Calu3 (cell line): ENCODE data around the gene TNFRSF19. TPM values are rescaled to one million over a fixed set of nuclear protein-coding genes. Genes with fewer than 3 reads are reported as not detected.

Experiments
- BruUV-seq: library from RNA; stranded (reverse); fragments of 400-500 nt; replicated peaks from 2 replicates; lab custom pipeline; 2021; lab: Mats Ljungman, UMichigan
- CTCF ChIA-PET: fragments of 300-600 bp; sonication (Branson Sonifier 250); formaldehyde crosslinking; loops from one replicate; lab custom pipeline; 2022; ENCODE audit warnings: antibody characterized with exemption; lab: Charles Lee
- DNase-seq: peaks from one replicate; pipeline ENCODE4 v3.0.0; 2022
- H3K27ac Mint-ChIP-seq: one replicate; pipeline ENCODE4 v1.8.0; 2022; ENCODE audit warnings: mixed read lengths; ENCODE audit not compliant: unreplicated experiment
- H3K27me3 Mint-ChIP-seq: one replicate; pipeline ENCODE4 v1.8.0; 2022; ENCODE audit warnings: mixed read lengths; ENCODE audit not compliant: unreplicated experiment
- H3K36me3 Mint-ChIP-seq: one replicate; pipeline ENCODE4 v1.8.0; 2022; ENCODE audit warnings: mild to moderate bottlenecking, moderate library complexity, mixed read lengths; ENCODE audit not compliant: insufficient read depth, unreplicated experiment
- H3K4me1 Mint-ChIP-seq: one replicate; pipeline ENCODE4 v1.8.0; 2022; ENCODE audit warnings: mild to moderate bottlenecking, low read depth, mixed read lengths; ENCODE audit not compliant: unreplicated experiment
- H3K4me3 Mint-ChIP-seq: one replicate; pipeline ENCODE4 v1.8.0; 2022; ENCODE audit warnings: mild to moderate bottlenecking, low read depth, moderate library complexity, mixed read lengths; ENCODE audit not compliant: unreplicated experiment
- H3K9me3 Mint-ChIP-seq: one replicate; pipeline ENCODE4 v1.8.0; 2022; ENCODE audit warnings: low read depth, mixed read lengths; ENCODE audit not compliant: unreplicated experiment
- CTCF ChIP-seq: fragments of 200-600 bp; IDR thresholded peaks from one replicate; pipeline ENCODE4 v1.8.0; 2022; ENCODE audit warnings: antibody characterized with exemption; ENCODE audit not compliant: unreplicated experiment
- intact Hi-C: fragments of 100-400 bp; cut with micrococcal nuclease; formaldehyde crosslinking; loops from one replicate; pipeline ENCODE4 v1.10.0; 2022; ENCODE audit not compliant: unreplicated experiment
- total RNA-seq: library from RNA; stranded (reverse); gene quantifications from 2 replicates; pipeline ENCODE4 v1.2.3, GENCODE V29; 2022

TNFRSF19 gene
- total RNA-seq, 1 experiment from 2014 or later = 38.3 TPM

- peak overlapping the region; percentile 15 for H3K27ac Mint-ChIP-seq
- no TSS peak for BruUV-seq
- H3K4me1 Mint-ChIP-seq = peaks cover 48% of the 10 kb centered on the region
- H3K4me3 Mint-ChIP-seq = no peak overlapping the region
- intact Hi-C loops = no loop called here
- TF ChIP-seq CTCF = no peak
- no peaks in the 10 kb centered on the region for H3K9me3 Mint-ChIP-seq
- H3K36me3 Mint-ChIP-seq = peaks cover 13% of the 10 kb centered on the region
- peak; percentile 49 for DNase-seq
- CTCF ChIA-PET = no interaction called here
- H3K27me3 Mint-ChIP-seq = no peaks in the 10 kb centered on the region
Measured at GRCh38 chr13:23615395-23616081, 45.3 kb downstream of the TNFRSF19 start.

GRCh38 chr13:23616228-23616627 is 46.0 kb downstream of the TNFRSF19 start:
- Mint-ChIP-seq H3K36me3 (peaks cover 13% of the 10 kb centered on the region), H3K4me1 (peaks cover 44% of the 10 kb centered on the region), H3K27me3 (no peaks in the 10 kb centered on the region), H3K9me3 (no peaks in the 10 kb centered on the region), H3K4me3 (no peak overlapping the region), H3K27ac (no peak overlapping the region)
- TF ChIP-seq CTCF = no peak
- CTCF ChIA-PET = no interaction called here
- intact Hi-C loops = no loop called here
- no peak for DNase-seq
- TSS peak; percentile 84 for BruUV-seq

- DNase-seq = no peak
- TF ChIP-seq CTCF = no peak
- H3K4me3 Mint-ChIP-seq = peak overlapping the region; percentile 13
- BruUV-seq = no TSS peak
- CTCF ChIA-PET = no interaction called here
- H3K9me3 Mint-ChIP-seq = no peaks in the 10 kb centered on the region
- peak overlapping the region; percentile 90 for H3K27ac Mint-ChIP-seq
- peaks cover 13% of the 10 kb centered on the region for H3K36me3 Mint-ChIP-seq
- no peaks in the 10 kb centered on the region for H3K27me3 Mint-ChIP-seq
- H3K4me1 Mint-ChIP-seq = peaks cover 39% of the 10 kb centered on the region
- intact Hi-C loops = no loop called here
Measured at GRCh38 chr13:23617551-23618024, 47.4 kb downstream of the TNFRSF19 start.

- DNase-seq = peak; percentile 56
- Mint-ChIP-seq H3K9me3 (no peaks in the 10 kb centered on the region), H3K27me3 (no peaks in the 10 kb centered on the region), H3K36me3 (peaks cover 13% of the 10 kb centered on the region), H3K4me3 (peak overlapping the region; percentile 13), H3K4me1 (peaks cover 39% of the 10 kb centered on the region), H3K27ac (peak overlapping the region; percentile 90)
- CTCF ChIA-PET = no interaction called here
- TF ChIP-seq CTCF = no peak
- intact Hi-C loops = no loop called here
- no TSS peak for BruUV-seq
Measured at GRCh38 chr13:23618341-23618740, 48.1 kb downstream of the TNFRSF19 start.
